ENCODE measurements around the gene RUNDC1. TPM values are rescaled to one million over a fixed set of nuclear protein-coding genes. Genes with fewer than 3 reads are reported as not detected.

The RUNDC1 gene
- total and polyA plus RNA-seq, 2 of the 8 experiments (the other 6 are each of a cell fraction or from before 2014, with no cell fraction given): 7.9 to 11.9 TPM

DNA sequence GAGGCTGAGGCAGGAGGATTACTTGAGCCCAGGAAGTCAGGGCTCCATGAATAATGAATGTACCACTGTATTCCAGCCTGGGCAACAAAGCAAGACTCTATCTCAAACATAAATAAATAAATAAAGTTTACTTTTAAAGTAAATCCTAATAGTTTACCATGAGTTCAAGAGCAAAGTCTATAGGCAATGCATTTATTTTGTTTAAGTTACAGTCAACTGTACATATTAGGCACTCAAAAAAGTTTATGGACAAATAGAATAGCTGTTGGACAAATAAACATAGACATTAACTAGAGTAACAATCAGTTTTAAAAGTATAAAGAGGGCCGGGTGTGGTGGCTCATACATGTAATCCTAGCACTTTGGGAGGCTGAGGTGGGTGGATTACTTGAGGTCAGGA is 12.4 kb upstream of the RUNDC1 start (continued):
- no peak for TF ChIP-seq YY1 (IDR thresholded peaks at IDR 0.05; ENCODE audit: low read depth, low read length)
